HT1080 (cell line): ENCODE results near the gene NR3C1. TPM values are rescaled to one million over a fixed set of nuclear protein-coding genes. Genes with fewer than 3 reads are reported as not detected.
A peak's percentile ranks its signal among the peaks of the same experiment; 100 is the strongest.

Experiments used
- DNase-seq: peaks from one replicate; pipeline ENCODE4 v3.0.0-alpha.2; 2015; ENCODE audit warnings: low read depth
- total RNA-seq: library from RNA; depleted of rRNA; stranded (reverse); fragments of >200 nt; shearing (Covaris generic); gene quantifications from 2 replicates; pipeline ENCODE4 v1.2.3, GENCODE V29; 2014

NR3C1 gene
- total RNA-seq, 1 experiment from 2014 or later = 40.3 TPM

DNA sequence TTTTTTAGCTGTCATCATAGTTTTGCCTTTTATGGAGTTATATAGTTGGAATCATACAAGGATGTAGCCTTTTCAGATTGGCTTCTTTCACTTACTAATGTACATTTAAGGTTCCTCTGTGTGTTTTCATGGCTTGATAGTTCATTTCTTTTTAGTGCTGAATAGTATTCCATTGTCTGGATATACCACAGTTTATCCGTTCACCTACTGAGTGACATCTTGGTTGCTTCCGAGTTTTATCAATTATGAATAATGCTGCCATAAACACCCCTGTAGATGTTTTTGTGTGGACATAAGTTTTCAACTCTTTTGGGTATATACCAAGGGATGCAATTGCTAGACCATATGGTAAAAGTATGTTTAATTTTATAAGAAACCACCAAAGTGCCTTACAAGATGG is 136.3 kb downstream of the NR3C1 start:
- DNase-seq = no peak

DNA sequence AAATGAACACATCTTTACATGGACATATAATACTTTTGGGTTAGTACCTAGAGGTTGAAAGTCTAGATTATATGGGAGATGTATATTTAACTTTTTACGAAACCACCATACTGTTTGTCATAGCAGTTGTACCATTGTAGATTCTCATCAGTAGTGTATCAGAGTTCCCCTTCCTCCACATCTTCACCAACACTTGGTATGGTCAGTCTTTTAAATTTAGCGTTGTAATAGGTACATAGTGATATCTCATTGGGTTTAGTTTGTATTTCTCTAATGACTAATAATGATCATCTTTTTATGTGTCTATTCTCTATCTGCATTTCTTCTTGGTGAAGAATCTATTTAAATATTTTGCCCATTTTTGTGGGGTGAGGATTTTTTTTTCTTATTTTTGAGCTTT is 137.5 kb downstream of the NR3C1 start:
- DNase-seq = no peak

DNA sequence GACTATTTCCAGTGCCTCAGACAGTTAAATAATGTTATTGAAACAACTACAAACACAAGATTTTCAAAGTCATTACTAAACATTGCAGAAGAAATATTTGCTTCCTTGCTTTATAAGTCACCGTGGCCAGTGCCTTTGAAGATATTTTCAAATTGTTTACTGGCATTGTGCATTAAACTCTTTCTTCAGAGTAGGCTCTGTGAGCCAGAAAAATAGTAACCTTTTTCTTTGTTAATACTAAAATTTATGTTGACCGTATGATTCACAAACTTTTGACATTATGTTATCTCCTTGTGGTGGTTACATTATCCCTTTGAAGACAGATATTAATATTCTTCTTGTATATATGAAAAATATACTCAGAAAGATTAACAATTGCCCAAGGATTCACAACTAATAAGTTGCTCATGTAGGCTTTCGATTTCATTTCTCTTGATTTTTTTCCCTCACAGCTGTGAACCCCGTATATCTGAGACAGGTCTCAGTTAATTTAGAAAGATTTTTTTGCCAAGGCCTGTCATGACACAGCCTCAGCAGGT is 140.1 kb downstream of the NR3C1 start:
- DNase-seq = no peak

DNA sequence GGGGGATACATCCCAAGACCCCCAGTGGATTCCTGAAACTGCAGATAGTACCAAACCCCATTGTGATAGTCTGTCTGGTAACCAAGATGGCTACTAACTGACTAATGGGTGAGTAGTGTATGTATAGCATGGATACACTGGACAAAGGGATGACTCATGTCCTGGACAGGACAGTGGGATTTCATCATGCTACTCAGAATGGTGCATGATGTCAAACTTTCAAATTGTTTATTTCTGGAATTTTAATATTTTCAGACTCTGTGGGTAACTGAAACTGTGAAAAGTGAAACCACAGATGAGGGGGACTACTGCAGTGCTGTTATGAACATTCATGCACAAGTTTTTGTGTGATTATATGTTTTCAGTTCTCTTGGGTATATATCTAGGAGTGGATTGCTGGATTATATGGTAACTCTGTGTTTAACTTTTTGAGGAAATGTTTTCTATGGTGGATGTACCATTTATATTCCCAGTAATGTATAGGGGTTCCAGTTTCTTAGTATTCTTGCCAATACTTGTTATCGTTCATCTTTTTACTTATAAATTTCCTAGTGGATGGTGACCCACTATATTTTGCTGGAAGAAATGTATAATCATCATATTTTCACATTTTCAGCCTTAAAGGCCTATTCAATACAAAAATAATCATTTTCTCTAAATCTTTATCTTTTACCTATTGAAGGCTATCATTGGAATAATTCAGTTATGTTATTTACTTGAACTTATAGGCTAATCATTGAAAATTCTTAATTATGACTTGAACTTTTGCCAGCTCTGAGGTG is 140.9 kb downstream of the NR3C1 start:
- DNase-seq = peak; percentile 90

DNA sequence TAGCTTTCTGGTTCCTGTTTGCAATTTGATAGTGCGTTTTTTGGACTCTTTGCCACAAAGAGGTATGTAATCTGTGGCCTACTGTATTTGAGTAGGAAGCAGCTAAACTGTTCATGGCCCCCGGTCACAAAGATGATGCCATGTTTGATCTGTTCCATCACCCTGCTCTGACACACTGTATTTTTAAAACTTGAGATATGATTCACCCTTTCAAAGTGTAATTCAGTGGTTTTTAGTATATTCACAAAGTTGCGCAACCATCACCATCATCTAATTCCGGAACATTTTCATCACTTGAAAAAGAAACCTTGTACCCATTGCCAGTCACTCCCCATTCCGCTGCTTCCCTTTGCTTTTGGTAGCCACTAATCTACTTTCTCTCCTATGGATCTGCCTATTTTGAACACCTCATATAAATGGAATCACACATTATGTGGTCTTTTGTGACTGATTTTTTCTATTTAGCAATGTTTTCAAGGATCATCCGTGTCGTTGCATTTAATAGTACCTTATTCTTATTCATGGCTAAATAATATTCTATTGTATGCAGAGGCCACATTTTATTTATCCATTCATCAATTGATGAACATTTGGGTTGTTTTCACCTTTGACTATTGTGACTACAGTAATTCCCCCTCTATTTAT is 141.6 kb downstream of the NR3C1 start:
- peak; percentile 88 for DNase-seq

DNA sequence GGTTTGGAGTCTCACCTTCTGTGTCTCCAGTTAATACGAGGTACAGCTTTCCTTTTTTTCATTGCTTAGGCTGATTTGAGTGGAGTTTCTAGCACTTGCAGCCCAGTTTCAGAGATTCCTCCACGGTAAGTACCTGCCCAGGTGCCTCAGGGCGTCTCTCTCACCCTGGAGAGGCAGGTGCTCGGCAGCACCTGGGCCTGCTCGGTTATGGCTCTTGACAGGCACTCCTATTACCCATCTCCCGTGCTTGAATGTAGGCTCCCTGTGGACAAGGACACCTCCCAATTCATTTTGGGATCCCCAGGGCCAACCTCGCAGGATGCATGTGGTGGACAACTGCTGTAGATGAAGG is 144.3 kb downstream of the NR3C1 start:
- DNase-seq = no peak

DNA sequence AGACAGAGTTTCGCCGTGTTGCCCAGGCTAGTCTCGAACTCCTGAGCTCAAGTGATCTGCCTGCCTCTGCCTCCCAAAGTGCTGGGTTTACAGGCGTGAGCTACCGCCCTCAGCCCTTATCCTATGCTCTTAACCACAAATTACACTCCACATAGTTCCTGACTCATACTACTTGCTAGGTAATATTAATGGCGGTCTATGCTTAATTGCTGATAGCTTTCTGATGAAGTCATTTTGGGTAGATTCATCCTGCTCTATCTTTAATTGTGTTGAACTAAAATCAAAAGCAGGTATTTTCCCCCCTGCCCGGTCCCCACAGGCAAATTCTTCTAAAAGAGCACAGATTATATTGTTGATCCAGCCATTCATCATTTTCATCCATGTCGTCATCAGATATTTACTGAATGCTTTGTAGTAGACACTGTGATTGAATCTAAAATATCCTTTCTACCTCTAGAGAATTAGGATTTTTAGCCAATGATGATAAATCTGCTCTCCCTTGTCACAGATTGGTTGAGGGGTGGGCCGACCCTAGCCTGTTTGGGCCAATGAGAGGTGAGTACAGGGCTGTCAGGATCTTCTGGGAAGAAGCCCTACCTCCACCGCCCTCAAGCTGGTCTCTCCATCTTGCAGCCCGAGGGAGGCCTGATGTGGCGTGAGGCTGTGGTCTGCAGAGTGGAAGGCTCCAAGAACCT is 144.8 kb downstream of the NR3C1 start:
- peak; percentile 24 for DNase-seq

DNA sequence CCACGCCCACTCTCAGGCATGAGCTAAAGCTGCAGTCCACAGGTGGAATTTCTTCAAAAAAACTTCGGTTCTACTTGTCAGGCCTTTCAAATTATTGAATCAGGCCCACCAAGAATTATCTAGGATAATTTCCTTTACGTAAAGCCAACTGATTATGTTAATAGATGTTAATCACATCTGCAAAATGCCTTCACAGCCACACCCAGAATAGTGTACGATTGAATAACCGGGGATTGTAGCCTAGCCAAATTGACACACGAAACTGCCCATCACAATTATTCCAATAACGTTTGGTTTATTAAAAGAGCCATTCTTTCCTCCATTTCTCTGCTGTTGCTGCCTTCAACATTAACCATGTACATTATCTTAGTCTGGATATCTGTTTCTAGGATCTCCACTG is 148.7 kb downstream of the NR3C1 start:
- DNase-seq = no peak

DNA sequence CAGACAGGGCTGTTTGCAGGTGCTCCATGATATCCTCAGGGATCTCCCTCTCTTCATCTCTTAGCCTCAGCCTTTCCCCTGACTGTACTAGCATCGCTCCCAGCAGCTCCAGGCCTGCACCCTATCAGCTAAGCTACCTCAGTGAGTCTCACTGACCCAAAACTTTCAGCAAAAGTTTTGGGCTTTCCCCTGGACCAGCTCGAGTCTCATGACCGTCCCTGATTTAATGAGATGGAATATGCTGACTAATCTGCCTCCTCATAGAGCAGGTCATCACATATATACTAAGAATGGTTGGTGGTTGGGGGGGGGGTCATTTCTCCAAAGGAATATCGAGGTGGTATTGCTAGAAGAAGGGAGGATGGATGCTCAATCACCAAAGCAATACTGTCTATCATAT is 151.5 kb downstream of the NR3C1 start:
- DNase-seq = no peak

DNA sequence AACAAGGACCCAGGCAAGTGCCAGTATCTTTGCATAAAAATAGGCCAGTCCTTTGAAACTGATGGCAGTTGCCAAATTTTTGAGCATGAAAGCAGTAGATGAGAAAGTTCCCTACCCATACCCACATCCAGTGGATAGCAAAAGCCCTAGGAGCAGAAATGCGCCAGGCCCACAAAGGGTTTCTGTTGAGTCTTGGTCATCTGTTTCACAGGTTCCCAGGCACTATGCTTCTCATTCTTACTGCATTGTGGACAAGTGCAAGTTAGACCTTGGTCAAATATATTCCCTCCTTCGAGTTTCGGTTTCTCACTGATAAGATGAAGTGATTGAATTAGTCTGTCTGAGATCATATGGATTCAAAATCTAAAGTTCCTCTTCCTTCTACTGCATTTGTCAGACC is 152.3 kb downstream of the NR3C1 start:
- no peak for DNase-seq

DNA sequence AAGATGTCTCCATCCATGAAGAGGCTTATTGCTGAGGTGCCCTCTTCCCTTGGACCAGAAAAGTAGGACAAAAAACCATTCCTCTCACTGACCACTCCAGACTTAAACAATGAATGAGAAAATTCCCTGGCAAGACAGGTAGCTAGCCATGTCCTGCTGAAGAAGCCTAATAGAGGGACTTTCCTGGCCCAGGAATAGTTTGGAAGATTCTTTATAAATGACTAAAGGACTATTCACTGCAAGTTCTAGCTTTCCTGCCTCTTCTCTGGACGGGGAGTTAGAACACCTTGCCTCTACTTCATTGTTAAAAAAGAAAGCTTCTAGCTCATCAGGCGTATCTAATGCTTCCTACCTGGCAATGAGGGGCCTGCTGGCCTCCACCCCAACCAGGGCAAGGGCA is 153.6 kb downstream of the NR3C1 start:
- no peak for DNase-seq

DNA sequence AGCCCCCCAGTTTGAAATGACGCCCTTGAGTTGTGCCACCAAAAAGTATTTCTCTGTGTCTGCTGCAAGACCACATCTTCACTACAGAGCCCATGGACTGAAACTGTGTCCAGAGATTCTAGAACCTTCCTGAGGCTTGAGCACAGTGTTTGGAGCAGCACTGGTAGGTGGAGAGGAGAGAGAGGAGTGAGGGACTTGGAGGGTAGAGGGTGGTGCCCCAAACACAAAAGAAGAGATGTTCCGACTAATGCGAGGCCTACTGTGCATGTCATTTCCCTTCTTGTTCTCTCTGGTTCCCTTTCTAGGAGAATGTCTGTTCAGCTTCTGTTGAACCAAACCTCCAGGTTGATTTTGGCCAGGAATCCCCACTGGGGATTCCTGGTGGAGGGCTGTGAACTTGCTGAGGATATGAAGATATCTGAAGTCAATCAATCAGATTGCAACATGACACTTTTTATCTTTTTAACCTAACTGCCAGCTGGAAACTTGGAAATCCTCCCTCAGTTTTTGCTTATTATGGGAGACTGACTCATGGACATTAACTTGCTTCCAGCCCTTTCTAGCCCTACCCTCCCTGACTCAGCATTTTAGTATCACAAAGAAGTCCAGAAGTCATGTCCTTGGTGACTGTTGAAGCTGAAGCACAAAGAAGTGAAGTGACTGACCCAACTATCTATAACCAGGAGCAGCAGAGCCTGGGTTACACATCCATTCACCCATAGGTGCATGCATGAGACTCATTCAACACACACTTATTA is 154.5 kb downstream of the NR3C1 start:
- DNase-seq = peak; percentile 75

DNA sequence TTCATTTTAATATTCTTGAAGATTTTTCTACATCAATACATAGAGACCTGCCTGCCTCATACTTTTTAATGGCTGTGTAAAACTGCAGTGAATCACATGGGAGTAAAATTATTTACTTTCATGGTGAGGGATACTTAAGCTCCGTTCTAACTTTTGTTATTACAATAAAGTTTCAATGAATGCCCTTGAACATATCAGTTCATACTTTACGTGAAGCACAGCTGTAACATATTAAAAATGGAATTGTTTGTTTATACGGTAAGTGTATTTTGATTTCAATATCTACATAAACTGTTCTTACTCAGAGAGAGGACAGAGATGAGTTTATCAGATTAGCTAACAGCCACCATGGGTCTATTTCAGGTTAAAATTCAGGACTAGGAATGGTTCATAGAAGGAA is 155.1 kb downstream of the NR3C1 start:
- no peak for DNase-seq

DNA sequence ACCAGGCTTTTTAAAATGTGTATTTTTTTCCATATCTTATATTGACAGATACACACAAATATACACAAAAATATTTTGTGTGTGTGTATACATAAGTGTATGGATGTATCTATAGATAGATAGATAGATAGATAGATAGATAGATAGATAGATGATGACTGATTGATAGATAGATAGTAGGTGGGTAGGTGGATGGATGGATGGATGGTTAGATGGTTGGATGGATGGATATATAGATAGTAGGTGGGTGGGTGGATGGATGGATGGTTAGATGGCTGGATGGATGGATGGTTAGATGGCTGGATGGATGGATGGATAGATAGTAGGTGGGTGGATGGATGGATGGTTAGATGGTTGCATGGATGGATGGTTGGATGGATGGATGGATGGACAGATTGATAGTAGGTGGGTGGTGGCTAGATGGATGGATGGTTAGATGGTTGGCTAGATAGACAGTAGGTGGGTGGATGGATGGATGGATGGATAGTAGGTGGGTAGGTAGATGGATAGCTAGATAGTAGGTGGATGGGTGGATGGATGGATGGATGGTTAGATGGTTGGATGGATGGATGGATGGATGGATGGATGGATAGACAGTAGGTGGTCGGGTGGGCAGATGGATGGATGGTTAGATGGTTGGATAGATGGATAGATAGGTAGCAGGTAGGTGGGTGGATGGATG is 156.2 kb downstream of the NR3C1 start:
- no peak for DNase-seq

DNA sequence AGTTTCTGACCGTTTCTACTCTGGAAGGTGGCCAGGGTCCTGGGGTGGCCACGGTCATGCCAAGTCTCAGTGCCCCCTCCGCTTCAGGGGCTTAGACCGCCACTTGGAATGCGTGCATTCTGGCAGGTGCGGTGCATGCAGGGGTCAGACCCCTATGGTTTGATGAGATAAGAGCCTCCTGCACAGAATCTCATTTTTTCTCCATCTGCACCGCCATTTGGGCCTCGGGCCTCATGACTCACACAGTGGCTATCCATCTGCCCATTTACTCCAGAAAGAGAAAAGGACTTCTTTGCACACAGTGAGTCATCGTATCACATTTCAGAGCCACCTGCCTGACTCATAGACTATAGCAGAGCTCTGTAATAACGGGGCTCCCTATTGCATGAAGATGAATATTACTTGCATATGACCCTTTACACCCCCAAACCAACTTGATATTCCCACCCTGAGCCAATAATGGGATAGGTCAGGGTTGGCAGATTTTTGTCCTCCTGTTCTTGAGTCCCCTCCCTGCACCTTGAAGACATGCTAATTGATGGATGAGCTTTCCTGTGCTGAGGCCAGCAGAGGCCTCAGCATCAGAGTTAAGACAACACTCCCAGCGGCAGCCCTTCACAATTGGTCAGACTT is 157.4 kb downstream of the NR3C1 start:
- peak; percentile 97 for DNase-seq

DNA sequence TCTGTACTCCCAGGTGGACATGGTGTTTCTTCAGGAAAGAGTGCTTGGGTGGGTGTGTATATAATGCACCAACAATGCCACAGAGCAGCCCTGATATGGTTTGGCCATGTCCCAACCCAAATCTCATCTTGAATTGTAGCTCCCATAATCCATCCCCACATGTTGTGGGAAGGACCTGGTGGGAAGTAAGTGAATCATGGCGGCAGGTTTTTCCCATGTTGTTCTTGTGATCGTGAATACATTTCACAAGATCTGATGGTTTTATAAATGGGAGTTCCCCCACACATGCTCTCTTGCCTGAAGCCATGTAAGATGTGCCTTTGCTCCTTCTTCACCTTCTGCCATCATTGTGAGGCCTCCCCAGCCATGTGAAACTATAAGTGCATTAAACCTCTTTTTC is 158.5 kb downstream of the NR3C1 start:
- peak; percentile 69 for DNase-seq

DNA sequence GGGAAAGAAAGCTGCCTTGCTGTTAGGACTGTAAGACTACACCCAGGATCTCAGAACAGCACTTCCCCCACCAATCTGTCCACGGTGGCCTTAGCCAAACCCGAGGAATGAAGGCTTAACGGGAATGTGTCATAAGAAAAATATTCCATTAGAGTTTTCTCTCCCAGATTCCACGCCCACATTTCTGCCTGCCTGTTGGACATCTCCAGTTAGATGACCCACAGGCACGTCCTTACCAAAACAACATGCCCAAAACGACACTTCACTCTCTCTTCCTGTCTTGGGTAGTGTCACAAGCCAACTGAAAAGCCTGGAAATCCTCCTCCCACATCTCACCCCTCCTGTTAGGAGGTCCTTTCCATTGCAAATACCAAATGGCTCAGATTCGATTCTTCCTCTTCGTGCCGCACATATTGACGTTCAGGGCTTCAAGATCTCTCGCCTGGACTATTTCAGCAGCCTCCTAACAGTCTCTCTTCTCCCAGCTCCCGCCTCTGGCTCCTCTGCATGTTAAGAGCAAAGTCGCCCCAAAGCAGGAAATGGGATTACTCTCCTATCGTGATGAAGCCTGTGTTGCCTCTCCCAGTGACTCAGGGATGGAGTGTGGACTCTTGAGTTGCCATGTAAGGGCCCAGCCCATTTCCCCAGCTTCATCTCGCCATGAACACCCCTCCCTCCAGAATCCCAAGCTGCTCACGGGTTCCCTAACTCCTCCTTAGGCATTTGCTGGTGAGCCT is 159.3 kb downstream of the NR3C1 start:
- DNase-seq = peak; percentile 99

DNA sequence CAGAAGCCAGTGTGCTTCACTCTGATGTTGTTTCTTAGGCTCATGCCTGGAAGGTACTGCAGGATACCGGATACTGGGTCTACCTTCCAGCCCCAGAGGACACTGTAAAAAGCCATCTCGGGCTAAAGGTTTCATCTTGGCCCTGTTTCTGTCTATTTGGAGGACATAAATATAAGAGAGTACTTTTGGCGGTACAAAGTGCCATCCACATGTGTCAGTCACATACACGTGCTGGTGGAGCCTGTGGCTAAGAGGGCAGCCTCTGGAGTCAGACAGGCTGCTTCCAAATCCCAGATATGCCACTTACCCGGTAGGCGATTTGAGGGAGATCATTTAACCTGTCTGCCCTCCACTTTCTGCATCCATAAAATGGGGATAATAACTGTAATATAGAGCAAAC is 160.4 kb downstream of the NR3C1 start:
- peak; percentile 39 for DNase-seq

DNA sequence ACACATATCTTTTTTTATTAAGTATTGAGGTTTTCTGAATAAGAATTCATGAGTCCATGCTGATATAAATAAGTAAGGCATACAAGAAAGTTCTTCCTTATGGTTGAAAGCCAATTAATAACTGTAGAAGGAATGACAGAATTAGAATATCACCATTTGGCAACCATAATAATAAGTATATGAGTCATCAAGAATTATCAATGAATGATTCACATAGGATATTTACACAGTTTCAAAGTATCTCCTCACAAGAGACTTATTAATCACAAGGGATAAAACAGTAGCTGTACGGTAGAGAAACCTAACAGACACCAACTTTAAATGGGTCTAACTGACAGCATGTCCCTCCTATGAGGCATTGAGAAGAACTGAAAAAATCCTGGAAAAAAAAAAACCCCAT is 161.6 kb downstream of the NR3C1 start:
- peak; percentile 29 for DNase-seq
